22Rv1 (cell line): Measurements from ENCODE around the gene PACC1.

Experiments used
- H3K27ac ChIP-seq: fragments of 450-650 bp; 2 replicates; pipeline ENCODE4 v1.5.1; 2017
- CTCF ChIP-seq: fragments of 450-650 bp; IDR thresholded peaks from 2 replicates; pipeline ENCODE4 v1.5.1; 2017; ENCODE audit warnings: mild to moderate bottlenecking
- ZFX ChIP-seq: fragments of 450-650 bp; IDR thresholded peaks from 2 replicates; pipeline ENCODE4 v1.6.1; 2017; ENCODE audit warnings: antibody characterized with exemption, borderline replicate concordance

The PACC1 gene

GRCh38 chr1:212386029-212386428 lies 28.7 kb downstream of the PACC1 start:
- TF ChIP-seq CTCF (no peak), ZFX (no peak)
- H3K27ac ChIP-seq: no peak overlapping the region

- TF ChIP-seq CTCF (no peak), ZFX (no peak)
- H3K27ac ChIP-seq: no peak overlapping the region
Observed at GRCh38 chr1:212381397-212382035, 33.2 kb downstream of the PACC1 start.

- H3K27ac ChIP-seq: no peak overlapping the region
- no peak for TF ChIP-seq ZFX
- no peak for TF ChIP-seq CTCF
Observed at GRCh38 chr1:212379366-212379765, 35.3 kb downstream of the PACC1 start.

- TF ChIP-seq CTCF (no peak), ZFX (no peak)
- H3K27ac ChIP-seq: no peak overlapping the region
Observed at GRCh38 chr1:212377644-212378043, 37.0 kb downstream of the PACC1 start.

GRCh38 chr1:212375986-212376385 lies 38.7 kb downstream of the PACC1 start:
- no peak for TF ChIP-seq ZFX
- TF ChIP-seq CTCF: no peak
- H3K27ac ChIP-seq: no peak overlapping the region

GRCh38 chr1:212368073-212368484 lies 46.6 kb downstream of the PACC1 start:
- TF ChIP-seq CTCF (peak; percentile 98), ZFX (no peak)
- H3K27ac ChIP-seq: no peak overlapping the region

GRCh38 chr1:212367474-212368072 lies 47.1 kb downstream of the PACC1 start:
- TF ChIP-seq ZFX: no peak
- TF ChIP-seq CTCF: no peak
- H3K27ac ChIP-seq: no peak overlapping the region
